DOHH2 (cell line): ENCODE measurements around the gene ACTR2.

Source experiments
- CTCF ChIP-seq: fragments of 200-600 bp; sonication (generic); IDR thresholded peaks from one replicate; pipeline ENCODE4 v1.5.1; 2014; ENCODE audit warnings: antibody characterized with exemption, mild to moderate bottlenecking, low read depth, low read length; ENCODE audit not compliant: poor library complexity, severe bottlenecking
- EZH2phosphoT487 ChIP-seq: fragments of 200-600 bp; sonication (generic); IDR thresholded peaks from 2 replicates; pipeline ENCODE4 v1.6.1; 2017; ENCODE audit warnings: borderline replicate concordance, mild to moderate bottlenecking, antibody characterized with exemption, low read length, moderate library complexity, mixed read lengths

DNA sequence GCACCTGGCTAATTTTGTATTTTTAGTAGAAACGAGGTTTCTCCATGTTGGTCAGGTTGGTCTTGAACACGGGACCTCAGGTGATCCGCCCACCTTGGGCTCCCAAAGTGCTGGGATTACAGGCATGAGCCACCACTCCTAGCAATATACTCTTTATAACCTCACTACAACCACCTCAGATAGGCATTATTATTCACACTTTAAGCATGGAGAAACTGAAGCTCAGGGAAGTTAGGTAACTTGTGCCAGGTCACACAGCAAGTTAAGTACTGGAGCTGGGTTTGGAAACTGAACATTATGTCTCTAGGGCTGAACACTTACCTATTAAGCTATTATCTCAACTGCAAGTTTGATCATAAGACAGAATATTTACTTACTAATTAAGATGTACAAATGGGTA lies 42.6 kb upstream of the ACTR2 start:
- no peak for TF ChIP-seq CTCF
- no peak for TF ChIP-seq EZH2phosphoT487
